H9 (cell line): Measurements from ENCODE around the gene TEC. TPM values are rescaled to one million over a fixed set of nuclear protein-coding genes. Genes with fewer than 3 reads are reported as not detected.

Source experiments
- DNase-seq: peaks from one replicate; pipeline ENCODE4 v3.0.0-alpha.2; 2017
- H2AFZ ChIP-seq: one replicate; pipeline ENCODE4 v1.6.1; 2013; ENCODE audit warnings: mild to moderate bottlenecking, low read length, control low read depth, moderate library complexity
- H2AK5ac ChIP-seq: 2 replicates; pipeline ENCODE4 v1.6.1; 2013; ENCODE audit warnings: low read length, control low read depth, mixed read lengths; ENCODE audit not compliant: insufficient read length
- H2BK120ac ChIP-seq: one replicate; pipeline ENCODE4 v1.6.1; 2013; ENCODE audit warnings: low read depth, mild to moderate bottlenecking, low read length, control low read depth, inconsistent platforms; ENCODE audit not compliant: poor library complexity, severe bottlenecking
- H2BK12ac ChIP-seq: 2 replicates; pipeline ENCODE4 v1.6.1; 2013; ENCODE audit warnings: low read length, control low read depth, mixed read lengths, low read depth; ENCODE audit not compliant: insufficient read length
- H2BK15ac ChIP-seq: 2 replicates; pipeline ENCODE4 v1.6.1; 2013; ENCODE audit warnings: low read depth, low read length, control low read depth
- H2BK20ac ChIP-seq: one replicate; pipeline ENCODE4 v1.6.1; 2013; ENCODE audit warnings: low read depth, mild to moderate bottlenecking, low read length, control low read depth, inconsistent platforms; ENCODE audit not compliant: poor library complexity, severe bottlenecking
- H2BK5ac ChIP-seq: 2 replicates; pipeline ENCODE4 v1.6.1; 2013; ENCODE audit warnings: low read length, control low read depth, mixed read lengths; ENCODE audit not compliant: insufficient read length
- H3K14ac ChIP-seq: 2 replicates; pipeline ENCODE4 v1.6.1; 2013; ENCODE audit warnings: low read length, control low read depth; ENCODE audit not compliant: insufficient read depth
- H3K18ac ChIP-seq: 2 replicates; pipeline ENCODE4 v1.6.1; 2013; ENCODE audit warnings: low read depth, mild to moderate bottlenecking, mixed read lengths, low read length, control low read depth; ENCODE audit not compliant: insufficient read length
- H3K23ac ChIP-seq: 2 replicates; pipeline ENCODE4 v1.6.1; 2013; ENCODE audit warnings: low read length, control low read depth, mixed read lengths, low read depth; ENCODE audit not compliant: insufficient read length
- H3K23me2 ChIP-seq: 2 replicates; pipeline ENCODE4 v1.6.1; 2013; ENCODE audit warnings: low read depth, mild to moderate bottlenecking, mixed read lengths, low read length, control low read depth; ENCODE audit not compliant: insufficient read length, poor library complexity, severe bottlenecking
- H3K27ac ChIP-seq: 2 replicates; pipeline ENCODE4 v1.5.1; 2013; ENCODE audit warnings: low read length, control low read depth, mixed read lengths, low read depth; ENCODE audit not compliant: insufficient read length
- H3K27me3 ChIP-seq: 2 replicates; pipeline ENCODE4 v1.6.1; 2013; ENCODE audit warnings: low read length, control low read depth, inconsistent platforms; ENCODE audit not compliant: insufficient read depth
- H3K4ac ChIP-seq: 2 replicates; pipeline ENCODE4 v1.6.1; 2013; ENCODE audit warnings: low read depth, mild to moderate bottlenecking, control low read depth, inconsistent platforms, low read length, moderate library complexity
- H3K4me1 ChIP-seq: 2 replicates; pipeline ENCODE4 v1.6.1; 2013; ENCODE audit warnings: low read length, control low read depth, inconsistent platforms; ENCODE audit not compliant: insufficient read depth
- H3K4me2 ChIP-seq: 2 replicates; pipeline ENCODE4 v1.6.1; 2013; ENCODE audit warnings: low read length, control low read depth, mixed read lengths; ENCODE audit not compliant: insufficient read length, insufficient read depth
- H3K56ac ChIP-seq: 2 replicates; pipeline ENCODE4 v1.6.1; 2013; ENCODE audit warnings: low read depth, mild to moderate bottlenecking, mixed read lengths, low read length, control low read depth; ENCODE audit not compliant: insufficient read length
- H3K79me1 ChIP-seq: 2 replicates; pipeline ENCODE4 v1.6.1; 2013; ENCODE audit warnings: low read depth, mild to moderate bottlenecking, moderate library complexity, low read length, control low read depth, inconsistent platforms; ENCODE audit not compliant: insufficient read depth, poor library complexity, severe bottlenecking
- H3K79me2 ChIP-seq: 2 replicates; pipeline ENCODE4 v1.6.1; 2013; ENCODE audit warnings: low read length, control low read depth, inconsistent platforms; ENCODE audit not compliant: insufficient read depth
- H3K9ac ChIP-seq: 2 replicates; pipeline ENCODE4 v1.6.1; 2013; ENCODE audit warnings: low read length, control low read depth, mixed read lengths; ENCODE audit not compliant: insufficient read length; ENCODE audit errors: extremely low read depth
- H3K9me3 ChIP-seq: one replicate; pipeline ENCODE4 v1.6.1; 2013; ENCODE audit warnings: low read depth, low read length, inconsistent platforms; ENCODE audit not compliant: control insufficient read depth
- H3T11ph ChIP-seq: one replicate; pipeline ENCODE4 v1.6.1; 2013; ENCODE audit warnings: mild to moderate bottlenecking, low read length, control low read depth, inconsistent platforms
- H4K20me1 ChIP-seq: one replicate; pipeline ENCODE4 v1.6.1; 2013; ENCODE audit not compliant: control insufficient read depth, insufficient read length, insufficient read depth
- H4K5ac ChIP-seq: 2 replicates; pipeline ENCODE4 v1.6.1; 2013; ENCODE audit warnings: low read depth, mild to moderate bottlenecking, mixed read lengths, low read length, control low read depth; ENCODE audit not compliant: insufficient read length
- H4K8ac ChIP-seq: replicated peaks from 2 replicates; pipeline ENCODE4 v1.6.1; 2013; ENCODE audit warnings: low read length, control low read depth, mixed read lengths, low read depth; ENCODE audit not compliant: insufficient read length
- H4K91ac ChIP-seq: 2 replicates; pipeline ENCODE4 v1.6.1; 2013; ENCODE audit warnings: low read depth, mild to moderate bottlenecking, moderate library complexity, mixed read lengths, low read length, control low read depth; ENCODE audit not compliant: insufficient read length
- H3K27ac Mint-ChIP-seq, 3 experiments: 2 replicates in 2 of 3; 3 replicates in 1 of 3; pipeline ENCODE4 v1.8.0; 2020 to 2021; ENCODE audit warnings: mixed read lengths in 3 of 3, mild to moderate bottlenecking in 1 of 3, moderate library complexity in 1 of 3
- H3K27me3 Mint-ChIP-seq: 2 replicates; pipeline ENCODE4 v1.8.0; 2021; ENCODE audit warnings: low read depth, mild to moderate bottlenecking, moderate library complexity, mixed read lengths
- H3K36me3 Mint-ChIP-seq, 3 experiments: 2 replicates in 2 of 3; 3 replicates in 1 of 3; pipeline ENCODE4 v1.8.0; 2020 to 2021; ENCODE audit warnings: low read depth in 3 of 3, mixed read lengths in 3 of 3; ENCODE audit not compliant: insufficient read depth in 1 of 3
- H3K4me1 Mint-ChIP-seq, 2 experiments: 2 replicates each; pipeline ENCODE4 v1.8.0; 2020; ENCODE audit warnings: mixed read lengths in 2 of 2
- H3K4me3 Mint-ChIP-seq, 2 experiments: 2 replicates in 1 of 2; 3 replicates in 1 of 2; pipeline ENCODE4 v1.8.0; 2020 to 2021; ENCODE audit warnings: mild to moderate bottlenecking in 2 of 2, mixed read lengths in 2 of 2, moderate library complexity in 1 of 2
- H3K9me3 Mint-ChIP-seq, 2 experiments: 2 replicates in 1 of 2; 3 replicates in 1 of 2; pipeline ENCODE4 v1.8.0; 2020; ENCODE audit warnings: mild to moderate bottlenecking in 2 of 2, mixed read lengths in 2 of 2, moderate library complexity in 1 of 2
- CTCF ChIP-seq: fragments of 200-600 bp; sonication (generic); conservative IDR thresholded peaks from 3 replicates; pipeline ENCODE4 v1.8.0; 2021; ENCODE audit warnings: antibody characterized with exemption, mild to moderate bottlenecking
- WGBS: extraction: QIAGEN DNeasy Blood & Tissue Kit; methylation state at CpG from one replicate; pipeline ENCODE4 v1.1.7; 2013; ENCODE audit warnings: missing lambda C conversion rate, low lambda C conversion rate, mixed read lengths; ENCODE audit not compliant: insufficient read length; ENCODE audit errors: extremely low coverage; 5-methylcytosine and 5-hydroxymethylcytosine counted together
- total RNA-seq: library from RNA; stranded (reverse); gene quantifications from 2 replicates; pipeline ENCODE4 v1.2.1, GENCODE V29; 2021

TEC gene
- total RNA-seq, 1 experiment from 2014 or later: 1.8 TPM

DNA sequence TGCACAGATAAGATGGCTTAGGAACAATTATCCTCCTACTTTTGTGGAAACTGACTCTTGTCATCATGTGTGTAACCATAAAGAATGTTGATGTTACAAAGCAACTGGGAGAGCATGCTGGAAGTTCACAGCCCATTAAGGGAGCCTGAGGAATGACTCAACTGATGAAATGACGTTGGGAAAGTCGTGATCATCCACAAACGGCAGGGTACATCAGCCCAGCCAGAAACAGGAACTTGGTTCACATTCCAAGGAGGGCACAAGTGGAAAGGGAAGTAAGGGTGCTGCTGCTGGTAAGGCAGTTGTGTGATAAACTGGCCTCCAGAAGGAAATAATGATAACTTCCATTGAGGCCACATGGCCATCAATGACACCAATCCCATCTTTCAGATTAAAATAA is 6.7 kb downstream of the TEC start:
- no CpG with 5 or more reads among the region's 3 CpGs for WGBS
- H4K5ac ChIP-seq: no peak overlapping the region

More for the DNA sequence above, 6.7 kb downstream of the TEC start:
- Histone ChIP-seq H4K8ac (no peak overlapping the region), H3K9me3 (no peaks in the 10 kb centered on the region), H2BK20ac (no peak overlapping the region), H3K4me1 (no peaks in the 10 kb centered on the region), H3K14ac (no peak overlapping the region), H3K79me1 (no peaks in the 10 kb centered on the region), H3K27me3 (no peaks in the 10 kb centered on the region), H3K4ac (no peak overlapping the region), H2AK5ac (no peak overlapping the region), H2BK5ac (no peak overlapping the region), H3K23me2 (no peaks in the 10 kb centered on the region), H3K27ac (no peak overlapping the region), H4K20me1 (no peaks in the 10 kb centered on the region), H4K91ac (no peak overlapping the region), H3K79me2 (no peaks in the 10 kb centered on the region), H3K56ac (no peak overlapping the region), H3T11ph (no peak overlapping the region), H3K18ac (no peak overlapping the region), H2BK15ac (no peak overlapping the region), H3K4me2 (no peak overlapping the region), H3K9ac (no peak overlapping the region), H2BK120ac (no peak overlapping the region), H3K23ac (no peak overlapping the region), H2AFZ (no peak overlapping the region), H2BK12ac (no peak overlapping the region)
- Mint-ChIP-seq H3K27ac (no peak overlapping the region), H3K4me1 (peaks cover 5% of the 10 kb centered on the region in 2 experiments; a peak in 3 of 4 replicates), H3K4me3 (no peak overlapping the region), H3K9me3 (no peaks in the 10 kb centered on the region), H3K27me3 (no peaks in the 10 kb centered on the region), H3K36me3 (no peaks in the 10 kb centered on the region)
- DNase-seq: no peak
- TF ChIP-seq CTCF: no peak
